Hindlimb muscle (tissue), 1 donor: ENCODE results near the gene DTNBP1. TPM values are rescaled to one million over a fixed set of nuclear protein-coding genes. Genes with fewer than 3 reads are reported as not detected.
"Not testable (repeated sequence)": the region's sequence is repeated elsewhere in the genome, so short reads cannot be mapped to it uniquely, and the experiment has no call there.

Experiments
- DNase-seq: peaks from one replicate; pipeline ENCODE4 v3.0.0-alpha.2; 2013
- polyA plus RNA-seq: library from polyadenylated mRNA; unstranded; fragments of 120-200 nt; gene quantifications from one replicate; pipeline ENCODE4 v1.2.1, GENCODE V29; 2013; ENCODE audit not compliant: insufficient read length

The DTNBP1 gene
- polyA plus RNA-seq, 1 donor: 21.3 TPM

DNA sequence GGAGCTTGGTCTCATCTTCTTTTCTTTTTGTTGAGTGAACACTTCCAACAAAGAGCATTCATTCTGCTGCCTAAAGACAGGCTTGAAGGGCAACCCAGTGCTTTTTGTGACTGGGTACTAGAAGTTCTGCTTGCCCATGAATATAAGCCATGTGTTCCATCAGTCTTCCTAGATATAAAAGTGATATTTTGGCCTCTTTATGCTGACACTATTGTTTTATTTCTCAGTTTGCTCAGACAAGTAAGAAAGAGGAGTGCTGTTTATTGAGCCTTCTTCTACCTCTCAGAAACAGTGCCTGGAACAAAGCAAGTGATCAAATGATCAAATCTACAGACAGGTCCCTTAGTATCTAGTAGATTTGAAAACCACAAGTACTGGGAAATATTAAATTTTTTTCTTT is 2.4 kb upstream of the DTNBP1 start:
- DNase-seq: no peak

DNA sequence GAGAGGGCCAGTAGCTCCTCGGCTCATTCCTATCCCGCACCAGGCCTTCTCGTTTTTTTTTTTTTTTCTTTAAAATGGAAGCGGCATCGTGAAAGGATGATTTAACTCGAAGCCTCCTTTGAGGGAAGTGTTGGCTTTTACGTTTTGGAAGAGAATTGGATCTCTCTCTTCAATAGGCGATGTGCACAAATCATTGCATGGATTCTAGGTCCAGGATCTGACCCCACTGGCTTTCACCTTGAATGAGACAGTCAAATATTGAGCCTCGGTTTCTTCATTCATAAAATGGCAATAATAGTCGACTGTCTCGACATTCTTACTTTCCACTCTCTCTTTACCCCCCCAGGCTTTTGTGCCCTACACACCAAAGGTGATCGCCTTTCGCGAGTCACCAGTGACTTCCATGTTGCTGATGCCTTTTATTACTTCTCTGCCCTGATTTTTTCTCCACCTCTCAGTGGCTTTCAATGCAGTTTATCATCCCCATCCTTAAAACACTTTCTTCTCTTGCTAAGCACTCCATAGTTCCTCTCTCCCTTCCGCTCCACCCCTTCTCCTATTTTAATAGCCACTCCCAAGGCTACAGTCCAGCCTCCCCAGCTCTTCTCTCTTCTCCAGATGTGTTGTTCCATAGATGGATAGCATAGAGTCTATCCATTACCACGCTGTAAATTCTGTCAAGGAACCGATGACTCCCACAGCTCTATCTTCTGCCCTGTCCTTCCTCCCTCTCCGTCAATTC is 473 bp upstream of the DTNBP1 start:
- no peak for DNase-seq

DNA sequence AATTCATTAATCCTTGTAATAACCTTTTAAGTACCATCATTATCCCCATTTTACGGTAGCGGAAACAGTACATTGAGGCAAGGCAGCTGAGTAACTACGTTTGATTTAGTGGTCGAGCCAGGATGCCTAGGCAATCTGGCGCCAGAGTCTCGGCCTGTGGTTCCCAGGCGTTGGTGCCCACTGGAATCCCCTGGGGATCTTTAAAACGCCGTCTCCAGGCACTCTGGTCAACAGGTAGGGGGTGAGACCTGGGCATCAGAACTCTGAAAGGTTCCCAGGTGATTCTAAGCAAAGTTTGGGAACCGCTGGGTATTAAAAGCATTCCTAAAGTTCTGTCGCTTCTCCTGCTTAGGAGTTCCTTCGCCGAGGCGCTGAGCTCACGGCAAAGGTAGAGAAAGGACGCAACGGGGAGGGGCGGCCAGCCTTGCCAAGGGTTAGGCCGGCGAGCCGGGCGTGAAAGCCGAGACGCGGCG is 939 bp downstream of the DTNBP1 start:
- no peak for DNase-seq

DNA sequence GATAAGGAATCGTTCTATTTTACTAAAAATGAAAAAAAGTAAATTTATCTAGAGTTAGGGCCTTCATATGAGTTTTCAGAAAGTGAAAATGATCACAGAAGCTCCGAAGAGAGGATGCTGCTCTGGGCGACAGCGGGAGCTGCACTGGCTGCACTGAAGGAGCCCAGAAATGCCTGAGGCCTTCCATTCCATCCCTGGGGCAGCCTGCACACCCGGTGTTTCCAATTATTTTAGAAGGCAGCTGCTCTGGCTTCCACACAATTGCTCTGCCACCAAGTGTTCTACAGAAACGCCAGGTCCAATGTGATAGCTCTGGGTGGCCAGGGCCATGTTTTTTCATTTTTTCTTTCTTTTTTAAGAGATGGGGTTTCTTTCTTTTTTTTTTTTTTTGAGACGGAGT is 3.6 kb downstream of the DTNBP1 start:
- no peak for DNase-seq

DNA sequence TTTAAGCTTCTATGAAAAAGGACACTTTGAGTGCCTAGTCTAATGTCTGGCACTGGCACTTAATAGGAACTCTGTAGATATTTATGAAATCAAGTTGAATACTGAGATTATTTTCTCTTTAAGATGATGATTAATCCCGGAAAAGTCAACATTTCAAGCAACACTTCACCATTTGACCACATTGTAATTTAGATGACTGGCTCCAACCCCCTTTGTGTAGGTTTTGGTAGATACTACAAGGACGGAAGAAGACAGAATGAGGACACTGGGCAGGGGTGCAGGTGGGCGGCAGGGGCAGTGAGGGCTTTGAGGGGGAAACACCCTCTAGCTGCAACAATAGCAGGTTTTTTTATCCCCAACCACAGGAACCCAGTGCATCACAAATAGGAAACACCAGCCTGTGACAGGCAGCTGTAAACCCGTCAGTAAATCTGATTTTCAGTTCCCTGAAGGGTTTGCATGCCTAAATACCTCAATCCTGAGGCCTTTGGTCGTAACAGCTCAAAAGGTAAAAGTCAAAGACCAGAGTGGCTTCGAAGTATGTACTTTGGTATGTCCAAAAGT is 4.6 kb downstream of the DTNBP1 start:
- no peak for DNase-seq

DNA sequence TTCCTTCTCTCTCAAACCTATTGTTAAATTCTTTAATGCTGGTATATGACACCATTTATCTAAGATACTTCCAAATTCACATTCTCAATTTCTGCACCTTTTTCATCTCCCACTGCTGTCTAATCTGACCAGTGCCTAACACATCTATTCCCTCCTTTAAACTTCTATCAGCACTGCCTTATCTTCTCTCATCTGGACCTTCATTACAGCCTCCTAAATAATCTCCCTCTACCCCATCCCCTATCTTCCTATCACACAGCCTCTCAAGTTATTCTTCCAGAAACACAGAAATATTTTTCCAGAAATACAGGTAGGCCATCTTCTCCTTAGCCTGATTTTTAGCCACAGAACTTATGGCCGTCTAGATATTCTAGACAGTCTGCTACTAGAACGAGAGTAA is 5.5 kb downstream of the DTNBP1 start:
- no peak for DNase-seq

DNA sequence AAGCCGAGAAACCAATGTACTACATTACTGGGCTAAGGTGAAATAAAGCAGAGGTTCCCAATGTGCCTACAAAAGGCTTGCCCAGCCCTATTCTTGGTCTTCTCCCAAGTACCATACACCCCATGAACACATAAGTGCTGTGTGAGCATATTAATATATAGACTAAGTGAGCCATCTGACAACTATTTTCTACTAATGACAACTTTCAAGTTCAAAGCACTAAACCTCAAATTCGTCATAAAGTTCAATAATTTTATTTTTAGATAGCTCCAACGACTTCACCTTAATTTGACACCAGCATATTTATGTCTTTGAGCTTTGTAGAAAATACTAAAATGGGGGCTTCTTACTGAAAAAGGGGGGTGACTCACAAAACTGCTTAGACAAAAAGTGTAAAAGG is 6.7 kb downstream of the DTNBP1 start:
- no peak for DNase-seq

DNA sequence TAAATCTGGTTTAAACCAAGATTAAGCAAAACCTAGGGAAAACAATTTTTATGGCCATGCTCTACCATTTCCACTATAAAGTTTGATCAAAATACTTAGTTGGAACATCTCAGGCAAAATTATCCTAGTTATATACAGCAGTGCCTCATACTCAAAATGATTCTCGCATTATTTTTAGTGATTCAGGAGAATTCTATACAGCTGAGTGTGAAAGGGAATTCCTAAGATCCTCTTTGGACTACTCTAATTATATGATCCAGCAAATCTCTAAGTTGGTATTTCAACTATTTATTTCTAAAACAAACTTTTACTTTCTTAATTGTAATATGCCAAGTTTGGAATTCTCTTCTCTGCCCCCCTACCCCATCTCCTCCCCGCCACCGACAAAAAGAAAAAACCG is 8.6 kb downstream of the DTNBP1 start:
- no peak for DNase-seq

DNA sequence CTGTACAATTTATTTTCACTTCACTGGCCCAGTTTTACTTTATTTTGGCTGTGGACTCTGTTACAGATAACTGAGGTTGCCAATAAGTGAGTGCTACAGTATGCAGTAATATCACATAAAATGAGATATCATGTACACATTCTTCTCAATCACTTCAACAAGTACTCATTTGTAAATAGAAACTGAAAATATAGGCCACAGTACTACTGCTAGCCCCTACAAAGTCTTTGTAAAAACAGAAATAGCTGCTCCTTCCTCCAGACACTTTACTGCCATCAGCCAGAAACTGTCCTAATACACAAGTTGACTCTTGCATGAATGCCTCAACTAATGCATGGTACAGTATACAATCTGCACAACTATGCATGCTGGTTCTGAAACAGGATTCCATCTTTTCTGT is 9.2 kb downstream of the DTNBP1 start:
- no peak for DNase-seq

DNA sequence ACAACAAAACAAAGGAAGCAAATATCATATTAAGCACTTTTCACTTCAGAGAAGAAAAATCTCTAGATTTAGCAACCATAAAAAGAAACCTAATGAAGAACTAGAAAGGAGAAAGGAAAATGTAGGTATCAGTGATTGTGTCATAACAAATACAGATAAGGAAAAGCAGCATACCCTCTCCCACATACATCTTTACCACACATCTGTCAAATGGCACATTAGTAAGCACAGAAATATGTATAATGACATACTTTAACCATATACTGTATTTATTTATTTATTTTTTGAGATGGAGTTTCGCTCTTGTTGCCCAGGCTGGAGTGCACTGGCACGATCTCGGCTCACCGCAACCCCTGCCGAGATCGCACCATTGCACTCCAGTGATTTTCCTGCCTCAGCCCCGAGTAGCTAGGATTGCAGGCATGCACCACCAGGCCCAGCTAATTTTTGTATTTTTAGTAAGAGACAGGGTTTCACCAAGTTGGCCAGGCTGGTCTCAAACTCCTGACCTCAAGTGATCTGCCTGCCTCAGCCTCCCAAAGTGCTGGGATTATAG is 12.7 kb downstream of the DTNBP1 start:
- not testable (repeated sequence) for DNase-seq

DNA sequence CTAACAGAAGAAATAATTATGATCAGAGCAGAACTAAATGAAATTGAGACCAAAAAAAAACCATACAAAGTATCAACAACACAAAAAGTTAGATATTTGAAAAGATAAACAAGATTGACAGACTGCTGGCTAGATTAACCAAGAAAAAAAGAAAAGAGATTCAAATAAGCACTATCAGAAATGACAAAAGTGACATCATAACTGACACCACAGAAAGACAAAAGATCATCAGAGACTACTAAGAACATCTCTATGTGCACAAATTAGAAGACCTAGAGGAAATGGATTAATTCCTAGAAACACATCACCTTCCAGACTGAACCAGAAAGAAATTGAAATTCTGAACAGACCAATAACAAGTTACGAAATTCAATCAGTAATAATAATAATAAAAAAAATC is 17.9 kb downstream of the DTNBP1 start:
- no peak for DNase-seq

DNA sequence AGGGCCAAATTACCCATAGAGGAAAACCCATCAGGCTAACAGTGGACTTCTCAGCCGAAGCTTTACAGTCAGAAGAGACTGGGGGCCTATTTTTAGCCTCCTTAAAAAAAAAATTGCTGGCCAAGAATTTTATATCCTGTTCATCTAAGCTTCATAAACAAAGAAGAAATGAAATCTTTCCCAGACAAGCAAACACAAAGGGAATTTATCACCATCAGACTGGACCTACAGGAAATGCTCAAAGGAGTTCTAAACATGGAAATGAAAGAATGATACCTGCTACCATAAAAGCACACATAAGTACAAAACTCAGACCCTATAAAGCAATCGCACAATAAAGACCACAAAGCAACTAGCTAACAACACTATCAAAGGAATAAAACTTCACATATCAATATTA is 19.3 kb downstream of the DTNBP1 start:
- no peak for DNase-seq

DNA sequence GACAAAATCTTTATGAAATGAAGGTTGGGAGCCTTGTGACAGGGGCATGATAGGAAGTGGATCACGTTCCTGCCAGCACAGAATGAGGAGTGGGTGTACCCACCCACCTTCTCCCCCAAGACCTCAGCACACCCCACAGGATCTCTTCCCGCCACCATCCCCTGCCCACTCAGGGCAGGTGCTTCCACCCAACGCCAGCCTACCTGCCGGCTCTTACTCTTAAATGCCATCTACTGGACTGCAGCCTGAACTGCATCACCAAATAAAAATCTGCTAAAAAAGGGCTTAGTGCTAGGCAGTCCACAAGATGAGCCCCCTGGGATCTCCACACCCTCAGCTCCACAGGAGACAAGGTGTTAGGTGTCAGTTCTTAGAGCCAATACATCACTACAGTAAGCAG is 20.6 kb downstream of the DTNBP1 start:
- no peak for DNase-seq

DNA sequence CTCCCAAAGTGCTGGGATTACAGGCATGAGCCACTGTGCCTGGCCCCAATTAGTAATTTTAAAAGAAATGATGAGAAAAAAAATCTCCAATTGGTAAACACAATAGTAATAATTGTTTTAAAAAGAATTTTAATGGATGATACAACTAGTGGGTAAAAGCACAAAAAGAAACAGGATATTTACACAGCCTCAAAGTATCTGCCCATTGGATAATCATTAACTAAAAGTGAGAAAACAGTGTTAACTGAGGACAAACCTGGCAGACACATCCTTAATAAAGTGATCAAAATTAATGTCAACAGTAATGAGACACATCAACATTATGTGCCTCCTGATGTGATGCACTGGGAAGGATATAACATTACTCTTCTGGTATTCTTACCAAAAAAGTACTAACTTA is 24.5 kb downstream of the DTNBP1 start:
- DNase-seq: no peak

DNA sequence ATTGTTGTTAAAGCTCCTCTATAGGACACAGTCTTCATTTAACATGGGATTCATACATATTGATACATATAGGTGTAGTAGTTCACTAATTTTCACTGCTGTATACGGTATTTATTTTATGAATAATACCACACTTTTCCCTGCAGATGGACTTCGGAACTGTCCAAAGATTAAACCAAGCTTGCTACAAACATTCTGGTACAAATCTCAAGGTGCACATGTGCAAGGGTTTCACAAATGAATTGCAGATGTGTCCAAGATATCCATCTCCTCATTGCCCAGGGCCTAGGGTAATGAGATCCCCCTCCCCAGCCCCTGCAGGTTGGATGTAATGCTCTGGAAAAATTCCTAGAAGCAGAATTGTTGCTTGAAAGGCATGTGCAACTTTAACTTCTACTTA is 31.4 kb downstream of the DTNBP1 start:
- DNase-seq: no peak

DNA sequence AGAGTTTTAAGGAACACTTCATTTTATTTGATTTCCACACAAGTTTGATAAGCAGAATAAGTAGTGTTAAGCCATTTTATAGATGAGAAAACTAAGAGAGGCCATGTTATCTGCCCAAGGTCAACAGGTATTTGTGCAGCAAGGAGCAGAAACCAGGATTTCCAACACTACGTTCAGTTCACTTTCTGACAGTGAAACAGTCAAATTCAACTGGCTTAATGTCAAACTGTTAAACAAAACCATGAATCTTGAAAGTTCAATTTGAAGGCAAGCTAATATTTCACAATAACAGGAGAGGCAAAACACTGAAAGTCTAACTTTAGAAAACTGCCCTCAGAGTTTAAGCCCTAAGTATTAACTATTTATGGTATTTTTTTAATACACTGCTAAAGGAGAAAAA is 32.6 kb downstream of the DTNBP1 start:
- no peak for DNase-seq

DNA sequence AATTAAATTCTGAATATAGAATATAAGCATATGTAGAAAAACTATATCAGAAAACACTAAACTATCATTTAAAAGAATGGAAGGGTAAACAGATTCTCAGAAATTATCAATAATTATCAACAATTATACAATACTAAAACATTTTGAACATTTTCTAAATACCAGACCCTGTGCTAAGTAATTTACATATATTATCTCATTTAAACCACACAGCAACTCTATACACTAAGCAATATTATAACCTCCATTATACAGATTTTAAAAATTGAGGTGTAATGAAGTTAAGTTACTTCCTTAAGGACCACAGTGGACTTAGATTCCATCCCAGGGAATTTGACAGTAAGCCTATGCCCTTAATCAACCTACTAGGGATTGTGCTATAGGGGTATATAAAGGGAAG is 33.3 kb downstream of the DTNBP1 start:
- DNase-seq: no peak

DNA sequence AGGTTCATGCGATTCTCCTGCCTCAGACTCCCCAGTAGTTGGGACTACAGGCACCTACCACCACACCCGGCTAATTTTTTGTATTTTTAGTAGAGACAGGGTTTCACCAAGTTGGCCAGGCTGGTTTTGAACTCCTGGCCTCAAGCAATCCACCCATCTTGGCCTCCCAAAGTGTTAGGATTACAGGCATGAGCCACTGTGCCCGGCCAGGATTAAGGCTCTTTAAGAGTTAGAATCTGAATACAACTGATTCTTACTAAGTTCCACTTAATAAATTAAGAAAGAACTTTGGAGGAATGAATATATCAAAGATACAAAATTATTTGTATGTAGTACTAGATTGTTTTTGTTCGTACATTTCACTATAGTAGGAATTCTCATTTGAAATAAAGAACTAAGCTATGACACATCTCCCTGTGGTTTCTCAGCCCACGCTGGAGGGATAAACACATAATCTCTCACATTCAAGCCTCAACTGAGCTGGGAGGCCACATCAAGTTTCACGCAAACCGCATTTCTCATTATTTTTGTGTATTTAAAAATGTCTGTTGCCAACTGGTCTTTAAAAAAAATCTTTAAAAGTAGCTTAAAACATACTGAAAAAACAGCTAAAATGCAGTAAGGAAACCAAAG is 34.2 kb downstream of the DTNBP1 start:
- DNase-seq: no peak

DNA sequence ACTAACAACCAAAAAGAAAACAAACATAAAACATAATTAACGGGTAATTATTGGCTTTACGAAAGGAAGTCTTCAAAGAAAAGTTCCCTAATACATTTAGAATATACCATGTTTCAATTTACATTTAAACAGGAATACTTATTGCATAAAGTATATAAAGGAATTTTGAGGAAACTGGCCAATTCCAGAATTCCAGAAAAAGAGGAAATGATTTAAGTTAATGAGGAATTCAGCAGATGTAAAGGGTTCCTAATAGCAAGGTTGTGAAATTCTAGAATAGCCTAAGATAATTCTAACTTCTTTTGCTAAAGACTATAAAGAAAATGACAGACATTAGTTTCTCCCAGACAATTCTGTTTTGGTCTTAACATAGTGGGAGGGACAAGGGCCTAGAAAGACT is 35.0 kb downstream of the DTNBP1 start:
- DNase-seq: no peak

DNA sequence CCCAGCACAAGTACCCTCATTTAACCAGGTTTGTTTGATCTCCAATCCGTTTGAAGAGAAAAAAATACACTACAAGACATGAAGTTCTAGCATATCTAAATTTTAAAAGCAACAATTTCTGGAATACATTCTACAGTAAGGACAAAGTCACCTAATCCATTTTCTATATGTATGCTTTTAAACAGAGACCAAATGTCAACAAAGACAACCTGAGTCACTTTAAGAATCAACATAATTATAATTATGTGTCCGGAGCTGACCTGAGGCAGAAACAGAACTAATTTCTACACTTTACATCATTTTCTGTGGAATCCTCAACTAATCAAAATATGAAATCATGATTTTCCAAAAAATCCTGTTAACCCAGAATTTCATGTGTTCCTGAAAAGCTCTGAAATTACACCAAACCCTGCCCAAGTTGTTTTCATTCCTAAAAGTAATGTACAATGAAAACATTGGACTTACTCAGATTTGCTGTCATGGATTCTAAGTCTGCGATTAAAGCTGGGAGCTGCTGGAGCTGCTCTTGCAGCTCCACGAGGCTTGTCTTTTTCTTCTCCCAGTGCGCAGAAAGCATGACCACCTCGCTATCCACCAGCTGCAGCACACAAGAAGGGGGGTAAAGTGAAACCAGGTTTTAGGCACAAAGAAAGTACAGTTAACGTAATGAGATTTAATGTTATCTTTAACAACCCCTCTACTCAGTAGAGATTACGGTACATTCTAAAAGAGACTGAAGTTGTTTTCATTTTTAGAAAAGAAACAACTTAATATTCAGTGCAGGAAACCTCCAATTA is 35.8 kb downstream of the DTNBP1 start:
- DNase-seq: no peak

DNA sequence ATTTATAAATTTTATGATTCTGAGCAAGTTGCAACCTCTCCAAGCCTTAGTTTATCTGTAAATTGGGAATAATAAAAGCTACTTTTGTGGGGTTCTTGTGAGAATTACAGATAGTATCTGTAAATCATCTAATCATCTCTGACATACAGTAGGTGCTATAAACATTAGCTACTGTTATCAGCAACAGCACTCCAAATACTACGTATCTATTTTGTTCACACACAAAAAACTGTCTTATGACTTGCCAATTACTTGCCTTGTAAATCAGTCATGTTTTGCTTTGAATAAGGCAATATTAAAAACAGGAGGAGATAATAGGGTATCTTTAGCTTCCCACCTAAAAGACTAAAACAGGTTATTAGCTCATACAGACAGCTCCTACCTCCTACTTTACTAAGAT is 36.7 kb downstream of the DTNBP1 start:
- no peak for DNase-seq

DNA sequence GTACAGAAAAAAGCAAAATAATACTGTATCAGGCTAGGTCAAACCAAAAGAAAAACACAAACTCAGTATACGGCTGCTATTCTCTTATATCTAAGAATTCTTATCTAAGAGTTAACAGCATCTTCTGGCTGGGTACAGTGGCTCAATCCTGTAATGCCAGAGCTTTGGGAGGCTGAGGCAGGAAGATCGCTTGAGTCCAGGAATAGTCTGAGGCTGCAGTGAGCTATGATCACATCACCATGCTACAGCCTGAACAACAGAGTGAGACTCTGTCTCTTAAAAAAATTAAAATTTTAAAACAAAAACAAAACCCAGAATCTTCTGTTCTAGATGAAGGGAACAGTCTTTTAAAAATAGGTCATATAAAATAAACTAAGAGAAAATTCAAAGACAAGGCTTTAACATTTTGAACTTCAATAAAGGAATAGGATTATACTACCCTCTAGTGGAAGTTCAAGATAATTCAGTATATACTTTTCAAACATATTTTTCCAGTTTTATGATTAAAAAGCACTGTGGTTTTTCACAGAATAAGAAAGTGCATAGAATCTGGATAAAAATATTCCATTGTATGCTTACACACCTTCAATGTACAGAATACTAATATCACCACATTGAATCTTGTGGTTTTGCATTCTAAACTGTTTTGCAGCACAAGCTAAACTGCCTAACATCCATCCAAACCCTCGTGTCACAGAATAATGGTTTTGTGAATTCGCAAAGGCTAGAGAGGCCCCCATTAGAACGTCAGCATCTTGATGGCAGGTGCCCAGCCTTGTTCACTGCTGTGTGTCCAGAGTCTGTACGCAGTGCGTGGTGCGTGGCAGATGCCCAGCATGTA is 39.3 kb downstream of the DTNBP1 start:
- DNase-seq: no peak
